Stomach (tissue), 9 donors: ENCODE measurements around the gene LRRC49. TPM values are rescaled to one million over a fixed set of nuclear protein-coding genes. Genes with fewer than 3 reads are reported as not detected.

Experiments used
- DNase-seq, 2 donors: peaks; one replicate each; pipeline versions ENCODE4 v3.0.0 to v3.0.0-alpha.2; 2013 to 2019
- H3K27ac ChIP-seq, 5 donors: fragments of 200-600 bp in 4 of 5; sonication (generic) in 4 of 5; one replicate each; pipeline ENCODE4 v1.5.1; 2013 to 2019; ENCODE audit warnings: mild to moderate bottlenecking in 1 of 5, moderate library complexity in 1 of 5
- H3K27me3 ChIP-seq, 3 donors: fragments of 200-600 bp; sonication (generic); one replicate each; pipeline ENCODE4 v1.5.1; 2017 to 2019; ENCODE audit warnings: mixed run types in 1 of 3
- H3K36me3 ChIP-seq, 4 donors: fragments of 200-600 bp; sonication (generic); 1 replicate in 3 of 4; 2 replicates in 1 of 4; pipeline ENCODE4 v1.5.1; 2016 to 2019
- H3K4me1 ChIP-seq, 4 donors: fragments of 200-600 bp; sonication (generic); one replicate each; pipeline ENCODE4 v1.5.1; 2016 to 2019
- H3K4me3 ChIP-seq, 4 donors: fragments of 200-600 bp; sonication (generic) in 3 of 4; one replicate each; pipeline ENCODE4 v1.5.1; 2016 to 2019; ENCODE audit warnings: mild to moderate bottlenecking in 1 of 4
- H3K9me3 ChIP-seq, 4 donors: fragments of 200-600 bp; sonication (generic); one replicate each; pipeline ENCODE4 v1.5.1; 2016 to 2019
- EP300 ChIP-seq: sonication (generic); formaldehyde crosslinking; IDR thresholded peaks from one replicate; pipeline ENCODE4 v1.6.1; 2017; ENCODE audit warnings: antibody characterized with exemption
- POLR2A ChIP-seq, 4 donors: fragments of 450-650 bp; IDR thresholded peaks; one replicate each; pipeline ENCODE4 v1.6.1; 2016; ENCODE audit warnings: antibody characterized with exemption in 4 of 4, control low read depth in 2 of 4, mild to moderate bottlenecking in 1 of 4, moderate library complexity in 1 of 4
- POLR2AphosphoS5 ChIP-seq, 3 donors: sonication (generic); formaldehyde crosslinking; IDR thresholded peaks; one replicate each; pipeline ENCODE4 v1.6.1; 2016; ENCODE audit warnings: antibody characterized with exemption in 3 of 3
- WGBS, 5 donors: extraction: QIAGEN DNeasy Blood & Tissue Kit in 3 of 5; methylation state at CpG; one replicate each; pipeline versions ENCODE4 v1.1.5 to v1.1.7; 2013 to 2018; 5-methylcytosine and 5-hydroxymethylcytosine counted together
- intact Hi-C: fragments of 100-400 bp; cut with DNase I; formaldehyde crosslinking; loops from one replicate; pipeline ENCODE4 v1.15.1; 2023; ENCODE audit warnings: low total_unique reads
- polyA plus RNA-seq, 3 donors: library from polyadenylated mRNA; stranded (reverse); fragments of 200-250 nt; gene quantifications; one replicate each; pipeline ENCODE4 v1.2.3, GENCODE V29; 2013
- total RNA-seq, 5 donors: library from RNA; depleted of rRNA; stranded (reverse); fragments of >200 nt; gene quantifications; one replicate each; pipeline versions ENCODE4 v1.1.0 to v1.2.3, GENCODE V29; 2014 to 2016
- TF ChIP-seq, protein P1 (sequence below), 7 experiments: fragments of 450-650 bp in 4 of 7; fragments of 200-600 bp in 3 of 7; sonication (generic) in 3 of 7; IDR thresholded peaks; one replicate each; pipeline ENCODE4 v1.5.1; 2016 to 2019; ENCODE audit warnings: antibody characterized with exemption in 7 of 7, control low read depth in 2 of 7, mild to moderate bottlenecking in 1 of 7
- donor health status: healthy with polysubstance abuse.
- donor health status: Bipolar disorder and iron deficiency.
- donor health status: healthy.

LRRC49 gene
- total and polyA plus RNA-seq, 8 donors = 0.87 to 63.8 (median 7.2) TPM

GRCh38 chr15:70902107-70902506 lies 9.5 kb downstream of the LRRC49 start:
- 73 to 100% (median 92%) methylated on average over 1 of the region's 1 CpG for WGBS, 5 donors
- no peaks in the 10 kb centered on the region for H3K27me3 ChIP-seq
- H3K9me3 ChIP-seq = peaks cover 0 to 4% (median 2%) of the 10 kb centered on the region in 4 donors
- intact Hi-C loops = no loop called here
- no peaks in the 10 kb centered on the region for H3K4me1 ChIP-seq
- no peak overlapping the region for H3K27ac ChIP-seq
- DNase-seq = no peak
- TF ChIP-seq POLR2A (IDR thresholded peaks at IDR 0.05) = no peak
- TF ChIP-seq, protein P1, sequence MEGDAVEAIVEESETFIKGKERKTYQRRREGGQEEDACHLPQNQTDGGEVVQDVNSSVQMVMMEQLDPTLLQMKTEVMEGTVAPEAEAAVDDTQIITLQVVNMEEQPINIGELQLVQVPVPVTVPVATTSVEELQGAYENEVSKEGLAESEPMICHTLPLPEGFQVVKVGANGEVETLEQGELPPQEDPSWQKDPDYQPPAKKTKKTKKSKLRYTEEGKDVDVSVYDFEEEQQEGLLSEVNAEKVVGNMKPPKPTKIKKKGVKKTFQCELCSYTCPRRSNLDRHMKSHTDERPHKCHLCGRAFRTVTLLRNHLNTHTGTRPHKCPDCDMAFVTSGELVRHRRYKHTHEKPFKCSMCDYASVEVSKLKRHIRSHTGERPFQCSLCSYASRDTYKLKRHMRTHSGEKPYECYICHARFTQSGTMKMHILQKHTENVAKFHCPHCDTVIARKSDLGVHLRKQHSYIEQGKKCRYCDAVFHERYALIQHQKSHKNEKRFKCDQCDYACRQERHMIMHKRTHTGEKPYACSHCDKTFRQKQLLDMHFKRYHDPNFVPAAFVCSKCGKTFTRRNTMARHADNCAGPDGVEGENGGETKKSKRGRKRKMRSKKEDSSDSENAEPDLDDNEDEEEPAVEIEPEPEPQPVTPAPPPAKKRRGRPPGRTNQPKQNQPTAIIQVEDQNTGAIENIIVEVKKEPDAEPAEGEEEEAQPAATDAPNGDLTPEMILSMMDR (IDR thresholded peaks at IDR 0.05) = no peak
- TF ChIP-seq POLR2AphosphoS5 (IDR thresholded peaks at IDR 0.05) = no peak
- no peak for TF ChIP-seq EP300
- H3K36me3 ChIP-seq = peaks cover 6 to 46% (median 25%) of the 10 kb centered on the region in 4 donors
- H3K4me3 ChIP-seq = no peak overlapping the region

GRCh38 chr15:70906842-70907241 lies 14.2 kb downstream of the LRRC49 start:
- H3K27ac ChIP-seq = no peak overlapping the region
- H3K4me3 ChIP-seq = no peak overlapping the region
- intact Hi-C loops = no loop called here
- no peaks in the 10 kb centered on the region for H3K27me3 ChIP-seq
- peaks cover 10 to 22% (median 14%) of the 10 kb centered on the region in 4 donors for H3K9me3 ChIP-seq
- no peaks in the 10 kb centered on the region for H3K4me1 ChIP-seq
- H3K36me3 ChIP-seq = peaks cover 8 to 55% (median 33%) of the 10 kb centered on the region in 4 donors
- no peak for DNase-seq
- TF ChIP-seq POLR2AphosphoS5 (IDR thresholded peaks at IDR 0.05) (no peak), EP300 (no peak), POLR2A (IDR thresholded peaks at IDR 0.05) (no peak)
- TF ChIP-seq, protein P1 (IDR thresholded peaks at IDR 0.05) = no peak

- Histone ChIP-seq H3K9me3 (peaks cover 10 to 22% (median 14%) of the 10 kb centered on the region in 4 donors), H3K36me3 (peaks cover 8 to 49% (median 30%) of the 10 kb centered on the region in 4 donors), H3K27ac (no peak overlapping the region), H3K4me1 (no peaks in the 10 kb centered on the region), H3K4me3 (no peak overlapping the region), H3K27me3 (no peaks in the 10 kb centered on the region)
- no peak for DNase-seq
- TF ChIP-seq EP300 = no peak
- TF ChIP-seq, protein P1 (IDR thresholded peaks at IDR 0.05) = no peak
- no peak for TF ChIP-seq POLR2A (IDR thresholded peaks at IDR 0.05)
- TF ChIP-seq POLR2AphosphoS5 (IDR thresholded peaks at IDR 0.05) = no peak
- intact Hi-C loops = no loop called here
- 93 to 97% (median 95%) methylated on average over 5 of the region's 5 CpGs for WGBS, 5 donors
These were observed 15.3 kb downstream of the LRRC49 start for GRCh38 chr15:70907784-70908471.

GRCh38 chr15:70910958-70911357 lies 18.3 kb downstream of the LRRC49 start:
- Histone ChIP-seq H3K9me3 (peaks cover 10 to 22% (median 14%) of the 10 kb centered on the region in 4 donors), H3K27me3 (no peaks in the 10 kb centered on the region), H3K4me3 (no peak overlapping the region), H3K4me1 (no peaks in the 10 kb centered on the region), H3K27ac (no peak overlapping the region), H3K36me3 (peaks cover 2 to 38% (median 20%) of the 10 kb centered on the region in 4 donors)
- WGBS, 5 donors = 28 to 64% (median 56%) methylated on average over 1 of the region's 1 CpG
- intact Hi-C loops = no loop called here
- DNase-seq = no peak
- TF ChIP-seq POLR2A (IDR thresholded peaks at IDR 0.05) = no peak
- TF ChIP-seq EP300 = no peak
- TF ChIP-seq, protein P1 (IDR thresholded peaks at IDR 0.05) = no peak
- no peak for TF ChIP-seq POLR2AphosphoS5 (IDR thresholded peaks at IDR 0.05)
